ENCODE measurements around the gene AFM. TPM values are rescaled to one million over a fixed set of nuclear protein-coding genes. Genes with fewer than 3 reads are reported as not detected.

AFM gene
- total RNA-seq, 2 experiments from 2014 or later: not detected

DNA sequence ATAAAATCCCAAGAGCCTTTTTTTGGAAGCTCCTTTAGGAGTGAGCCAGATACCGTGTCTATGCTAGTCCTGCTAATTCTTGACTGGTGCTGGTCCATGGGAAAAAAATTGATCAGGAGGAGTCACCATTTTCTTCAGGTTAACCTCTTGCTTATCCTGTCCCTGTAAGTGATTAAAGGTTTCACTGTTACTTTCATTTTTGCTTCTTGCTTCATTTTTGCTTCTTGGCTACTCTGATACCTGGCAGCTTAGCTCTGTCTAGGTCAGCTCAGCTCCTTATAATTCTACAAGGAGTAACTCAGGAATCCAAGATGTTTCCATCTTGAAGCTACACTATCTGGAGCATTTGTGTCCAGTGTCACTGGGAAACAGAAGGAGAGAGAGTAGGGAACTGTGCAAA is 45.7 kb downstream of the AFM start:
- Histone ChIP-seq H3K79me2 (ENCODE audit: insufficient read depth, low read depth, low read length) (no peaks in the 10 kb centered on the region), H3K4me2 (ENCODE audit: low read length) (no peak overlapping the region), H3K4me1 (ENCODE audit: insufficient read depth, low read length, poor library complexity, severe bottlenecking) (no peaks in the 10 kb centered on the region), H4K20me1 (ENCODE audit: insufficient read depth, low read length) (no peaks in the 10 kb centered on the region), H2AFZ (ENCODE audit: low read length) (no peak overlapping the region), H3K27ac (ENCODE audit: low read depth, low read length, poor library complexity, severe bottlenecking) (no peak overlapping the region), H3K4me3 (ENCODE audit: low read depth, low read length, poor library complexity, severe bottlenecking) (no peak overlapping the region), H3K36me3 (ENCODE audit: insufficient read depth, low read length) (no peaks in the 10 kb centered on the region), H3K9me2 (ENCODE audit: insufficient read depth, low read length) (no peaks in the 10 kb centered on the region), H3K9me3 (ENCODE audit: low read length) (no peaks in the 10 kb centered on the region)
- ChIA-PET POLR2A (interaction anchor here (1.4 kb wide), 1 partner anchor 29 kb away, joined by 3 read pairs; no protein-coding TSS in a partner anchor), CTCF (ENCODE audit: unreplicated experiment) (no interaction called here)
- DNase-seq (ENCODE audit: low spot score): no peak
- BruUV-seq (replicated peaks): no TSS peak
- intact Hi-C loops (cut with micrococcal nuclease; ENCODE audit: unreplicated experiment): no loop called here
- TF ChIP-seq, protein P1, sequence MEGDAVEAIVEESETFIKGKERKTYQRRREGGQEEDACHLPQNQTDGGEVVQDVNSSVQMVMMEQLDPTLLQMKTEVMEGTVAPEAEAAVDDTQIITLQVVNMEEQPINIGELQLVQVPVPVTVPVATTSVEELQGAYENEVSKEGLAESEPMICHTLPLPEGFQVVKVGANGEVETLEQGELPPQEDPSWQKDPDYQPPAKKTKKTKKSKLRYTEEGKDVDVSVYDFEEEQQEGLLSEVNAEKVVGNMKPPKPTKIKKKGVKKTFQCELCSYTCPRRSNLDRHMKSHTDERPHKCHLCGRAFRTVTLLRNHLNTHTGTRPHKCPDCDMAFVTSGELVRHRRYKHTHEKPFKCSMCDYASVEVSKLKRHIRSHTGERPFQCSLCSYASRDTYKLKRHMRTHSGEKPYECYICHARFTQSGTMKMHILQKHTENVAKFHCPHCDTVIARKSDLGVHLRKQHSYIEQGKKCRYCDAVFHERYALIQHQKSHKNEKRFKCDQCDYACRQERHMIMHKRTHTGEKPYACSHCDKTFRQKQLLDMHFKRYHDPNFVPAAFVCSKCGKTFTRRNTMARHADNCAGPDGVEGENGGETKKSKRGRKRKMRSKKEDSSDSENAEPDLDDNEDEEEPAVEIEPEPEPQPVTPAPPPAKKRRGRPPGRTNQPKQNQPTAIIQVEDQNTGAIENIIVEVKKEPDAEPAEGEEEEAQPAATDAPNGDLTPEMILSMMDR (conservative IDR thresholded peaks at IDR 0.05; ENCODE audit: low read length): no peak
- no peak for TF ChIP-seq EZH2phosphoT487 (IDR thresholded peaks at IDR 0.05; ENCODE audit: borderline replicate concordance, low read depth, low read length)

DNA sequence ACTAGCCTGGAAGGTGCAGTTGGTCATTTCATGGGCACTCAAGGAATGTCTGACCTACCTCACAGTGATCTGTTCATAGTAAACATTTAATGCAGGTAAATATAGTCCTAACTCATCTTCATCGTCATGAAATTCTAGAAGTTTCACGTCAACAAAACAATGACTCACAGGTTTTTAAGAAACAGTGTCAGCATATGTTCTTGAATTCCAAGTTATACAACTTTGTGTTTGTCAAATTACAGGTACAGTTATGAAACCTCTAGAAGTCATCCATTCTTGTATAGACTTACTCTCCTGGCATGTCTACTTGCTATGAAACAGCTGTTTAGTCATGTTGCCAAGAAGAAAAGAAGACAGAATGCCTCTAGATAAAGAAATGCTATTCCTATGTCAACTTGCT is 46.6 kb downstream of the AFM start:
- CTCF ChIA-PET (ENCODE audit: unreplicated experiment): no interaction called here
- POLR2A ChIA-PET: no interaction called here
- no TSS peak for BruUV-seq (replicated peaks)
- Histone ChIP-seq H3K9me3 (ENCODE audit: low read length) (no peaks in the 10 kb centered on the region), H3K4me1 (ENCODE audit: insufficient read depth, low read length, poor library complexity, severe bottlenecking) (no peaks in the 10 kb centered on the region), H3K79me2 (ENCODE audit: insufficient read depth, low read depth, low read length) (no peaks in the 10 kb centered on the region), H4K20me1 (ENCODE audit: insufficient read depth, low read length) (no peaks in the 10 kb centered on the region), H3K36me3 (ENCODE audit: insufficient read depth, low read length) (no peaks in the 10 kb centered on the region), H2AFZ (ENCODE audit: low read length) (no peak overlapping the region), H3K4me3 (ENCODE audit: low read depth, low read length, poor library complexity, severe bottlenecking) (no peak overlapping the region), H3K4me2 (ENCODE audit: low read length) (no peak overlapping the region), H3K27ac (ENCODE audit: low read depth, low read length, poor library complexity, severe bottlenecking) (no peak overlapping the region), H3K9me2 (ENCODE audit: insufficient read depth, low read length) (no peaks in the 10 kb centered on the region)
- DNase-seq (ENCODE audit: low spot score): no peak
- intact Hi-C loops (cut with micrococcal nuclease; ENCODE audit: unreplicated experiment): no loop called here
- TF ChIP-seq, protein P1 (conservative IDR thresholded peaks at IDR 0.05; ENCODE audit: low read length): no peak
- no peak for TF ChIP-seq EZH2phosphoT487 (IDR thresholded peaks at IDR 0.05; ENCODE audit: borderline replicate concordance, low read depth, low read length)

DNA sequence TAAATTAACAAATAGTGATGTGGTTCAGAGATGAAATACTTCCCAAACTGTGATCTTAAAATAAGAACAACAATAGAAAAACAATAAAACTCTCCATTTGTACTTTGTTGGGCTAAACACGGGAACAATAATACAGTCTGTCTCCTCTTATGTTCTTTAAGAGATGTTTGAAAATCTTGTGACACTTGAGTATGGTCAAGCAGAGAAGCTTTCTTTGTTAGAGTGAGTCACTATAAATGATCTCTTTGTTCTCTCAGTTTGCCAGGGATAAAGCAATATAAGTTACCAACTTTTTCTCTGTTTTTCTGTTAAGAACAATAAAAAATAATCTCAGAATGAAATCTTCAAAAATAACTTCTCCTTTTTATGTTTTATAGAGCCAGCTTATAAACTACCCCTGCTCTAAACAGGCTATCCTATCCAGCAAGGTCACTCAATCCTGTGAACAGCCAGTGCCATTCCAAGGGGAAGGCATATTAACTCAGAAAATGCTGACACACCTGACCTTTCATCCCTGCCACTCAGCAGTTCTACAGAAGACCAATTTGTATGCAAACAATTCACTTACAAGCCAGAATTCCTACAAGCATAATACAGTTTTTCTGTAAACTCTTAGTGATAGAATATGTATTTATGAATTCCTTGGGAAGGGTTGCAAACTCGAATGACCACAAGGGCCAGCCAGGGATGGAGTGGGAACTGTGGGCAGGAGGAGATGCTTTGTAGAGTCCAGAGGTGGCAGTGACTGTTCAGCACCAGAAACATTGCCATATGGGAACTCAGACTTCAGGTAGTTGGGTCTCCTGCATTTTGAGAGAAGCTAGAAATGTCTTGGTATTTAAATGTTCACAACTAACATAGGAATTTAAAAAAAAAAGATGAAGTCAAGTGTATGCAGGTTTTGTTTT is 52.2 kb downstream of the AFM start:
- Histone ChIP-seq H3K36me3 (ENCODE audit: insufficient read depth, low read length) (no peaks in the 10 kb centered on the region), H3K9me3 (ENCODE audit: low read length) (no peaks in the 10 kb centered on the region), H3K4me2 (ENCODE audit: low read length) (no peak overlapping the region), H4K20me1 (ENCODE audit: insufficient read depth, low read length) (no peaks in the 10 kb centered on the region), H3K4me3 (ENCODE audit: low read depth, low read length, poor library complexity, severe bottlenecking) (no peak overlapping the region), H3K79me2 (ENCODE audit: insufficient read depth, low read depth, low read length) (no peaks in the 10 kb centered on the region), H3K9me2 (ENCODE audit: insufficient read depth, low read length) (no peaks in the 10 kb centered on the region), H3K27ac (ENCODE audit: low read depth, low read length, poor library complexity, severe bottlenecking) (no peak overlapping the region), H2AFZ (ENCODE audit: low read length) (no peak overlapping the region), H3K4me1 (ENCODE audit: insufficient read depth, low read length, poor library complexity, severe bottlenecking) (no peaks in the 10 kb centered on the region)
- POLR2A ChIA-PET: interaction anchor here (0.5 to 1.1 kb wide), 2 partner anchors 21 to 86 kb away, joined by 4 read pairs; no protein-coding TSS in a partner anchor
- CTCF ChIA-PET (ENCODE audit: unreplicated experiment): no interaction called here
- intact Hi-C loops (cut with micrococcal nuclease; ENCODE audit: unreplicated experiment): no loop called here
- no TSS peak for BruUV-seq (replicated peaks)
- TF ChIP-seq, protein P1 (conservative IDR thresholded peaks at IDR 0.05; ENCODE audit: low read length): no peak
- no peak for TF ChIP-seq EZH2phosphoT487 (IDR thresholded peaks at IDR 0.05; ENCODE audit: borderline replicate concordance, low read depth, low read length)
- no peak for DNase-seq (ENCODE audit: low spot score)
